ENCODE measurements around the gene EIF2AK3. TPM values are rescaled to one million over a fixed set of nuclear protein-coding genes. Genes with fewer than 3 reads are reported as not detected.

Gene EIF2AK3
- total and polyA plus RNA-seq, 10 of the 15 experiments (the other 5 are each of a cell fraction or from before 2014, with no cell fraction given) = 5.0 to 44.7 (median 22.4) TPM

DNA sequence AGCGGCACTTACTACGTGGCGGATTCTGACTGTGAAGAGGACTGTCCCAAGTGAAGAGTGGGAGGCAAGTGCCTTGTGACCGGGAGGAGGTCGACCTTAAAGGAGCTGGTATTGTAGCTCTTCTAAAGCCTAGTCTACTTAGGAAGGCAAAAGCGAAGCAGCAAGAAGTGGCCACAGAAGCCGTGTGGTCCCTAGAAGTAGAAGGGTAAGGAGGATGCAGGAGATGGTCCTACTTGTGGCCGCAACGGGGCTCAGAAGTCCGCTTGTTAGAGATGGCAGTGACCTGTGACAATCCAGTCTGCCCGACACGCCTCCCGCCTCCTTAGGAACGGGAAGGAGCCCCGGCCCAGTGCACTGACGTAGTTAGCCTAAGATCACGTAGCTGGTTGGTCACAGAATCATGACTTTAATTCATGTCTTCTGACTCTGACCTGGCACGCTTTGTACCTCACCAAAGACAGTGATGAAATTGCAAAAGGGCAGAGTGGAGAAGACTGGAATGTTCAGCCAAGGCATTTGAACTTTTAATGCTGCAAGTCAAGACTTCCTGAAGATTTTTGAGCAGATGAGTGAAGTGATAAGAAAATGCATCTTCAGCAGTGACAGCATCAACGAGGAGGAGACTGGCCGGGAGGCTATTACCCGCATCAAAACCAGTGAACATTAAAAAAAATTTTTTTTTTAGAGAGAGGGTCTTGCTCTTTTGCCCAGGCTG, 749 bp upstream of the EIF2AK3 start (continued):
- no peak; the same call in 1 of the 2 replicates for TF ChIP-seq ZBTB40 (IDR thresholded peaks at IDR 0.05; ENCODE audit: borderline replicate concordance)
- TF ChIP-seq, protein P1, sequence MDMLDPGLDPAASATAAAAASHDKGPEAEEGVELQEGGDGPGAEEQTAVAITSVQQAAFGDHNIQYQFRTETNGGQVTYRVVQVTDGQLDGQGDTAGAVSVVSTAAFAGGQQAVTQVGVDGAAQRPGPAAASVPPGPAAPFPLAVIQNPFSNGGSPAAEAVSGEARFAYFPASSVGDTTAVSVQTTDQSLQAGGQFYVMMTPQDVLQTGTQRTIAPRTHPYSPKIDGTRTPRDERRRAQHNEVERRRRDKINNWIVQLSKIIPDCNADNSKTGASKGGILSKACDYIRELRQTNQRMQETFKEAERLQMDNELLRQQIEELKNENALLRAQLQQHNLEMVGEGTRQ (IDR thresholded peaks at IDR 0.05; ENCODE audit: borderline replicate concordance, low read depth, low read length) = no peak; the same call in 1 of the 2 replicates
- peak; percentile 86 for TF ChIP-seq POLR2A (IDR thresholded peaks at IDR 0.05; ENCODE audit: low read depth, low read length)
- TF ChIP-seq ZNF274 (IDR thresholded peaks at IDR 0.05; ENCODE audit: insufficient read depth, insufficient read length) = no peak
- peak; percentile 81 for TF ChIP-seq RAD51 (IDR thresholded peaks at IDR 0.05)
- TF ChIP-seq EZH2 (IDR thresholded peaks at IDR 0.05; ENCODE audit: borderline replicate concordance, control insufficient read depth, low read depth, low read length) = no peak
- no peak for TF ChIP-seq JUNB (IDR thresholded peaks at IDR 0.05)
- TF ChIP-seq NKRF (conservative IDR thresholded peaks at IDR 0.05) = peak; percentile 83
- TF ChIP-seq CEBPZ (IDR thresholded peaks at IDR 0.05; ENCODE audit: low read depth, low read length) = no peak
- TF ChIP-seq MXI1 (IDR thresholded peaks at IDR 0.05; ENCODE audit: low read depth, low read length) = no peak; the same call in 1 of the 2 replicates
- TF ChIP-seq, protein P2, sequence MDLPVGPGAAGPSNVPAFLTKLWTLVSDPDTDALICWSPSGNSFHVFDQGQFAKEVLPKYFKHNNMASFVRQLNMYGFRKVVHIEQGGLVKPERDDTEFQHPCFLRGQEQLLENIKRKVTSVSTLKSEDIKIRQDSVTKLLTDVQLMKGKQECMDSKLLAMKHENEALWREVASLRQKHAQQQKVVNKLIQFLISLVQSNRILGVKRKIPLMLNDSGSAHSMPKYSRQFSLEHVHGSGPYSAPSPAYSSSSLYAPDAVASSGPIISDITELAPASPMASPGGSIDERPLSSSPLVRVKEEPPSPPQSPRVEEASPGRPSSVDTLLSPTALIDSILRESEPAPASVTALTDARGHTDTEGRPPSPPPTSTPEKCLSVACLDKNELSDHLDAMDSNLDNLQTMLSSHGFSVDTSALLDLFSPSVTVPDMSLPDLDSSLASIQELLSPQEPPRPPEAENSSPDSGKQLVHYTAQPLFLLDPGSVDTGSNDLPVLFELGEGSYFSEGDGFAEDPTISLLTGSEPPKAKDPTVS (IDR thresholded peaks at IDR 0.05; ENCODE audit: low read depth, low read length) = no peak
- TF ChIP-seq SIX5 (IDR thresholded peaks at IDR 0.05; ENCODE audit: low read depth, low read length, severe bottlenecking) = no peak
- TF ChIP-seq EED (IDR thresholded peaks at IDR 0.05; ENCODE audit: low read depth) = peak; percentile 85
- no peak for TF ChIP-seq SRF (IDR thresholded peaks at IDR 0.05; ENCODE audit: low read depth in 2 of 2, low read length in 2 of 2)
- no peak for TF ChIP-seq RCOR1 (conservative IDR thresholded peaks at IDR 0.05; ENCODE audit: low read depth, low read length)
- peak; percentile 47 for TF ChIP-seq HCFC1 (IDR thresholded peaks at IDR 0.05; ENCODE audit: low read length)
- TF ChIP-seq YBX1 (IDR thresholded peaks at IDR 0.05) = no peak
